Measurements from ENCODE around the gene SPATA46. TPM values are rescaled to one million over a fixed set of nuclear protein-coding genes. Genes with fewer than 3 reads are reported as not detected.

The SPATA46 gene
- total RNA-seq, 4 donors from 2014 or later, result not detected

DNA sequence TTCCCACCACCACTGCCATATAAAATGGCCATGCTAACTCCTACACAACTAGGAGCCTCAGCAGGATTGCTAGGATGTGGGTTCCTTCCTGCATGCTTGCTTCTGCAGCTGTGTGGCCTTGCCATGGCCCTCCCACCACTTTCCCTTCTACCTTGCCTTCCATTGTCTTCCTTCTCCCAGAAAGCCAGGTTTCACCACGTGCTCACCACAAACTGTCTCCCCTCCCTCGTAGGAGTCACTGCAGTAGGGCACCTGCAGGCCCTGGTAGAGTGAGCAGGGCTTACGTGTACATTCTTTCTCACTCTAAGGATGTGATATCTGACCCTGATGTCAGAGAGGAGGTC, 8.6 kb upstream of the SPATA46 start:
- H3K27ac ChIP-seq, result no peak overlapping the region
- H3K4me1 ChIP-seq, result peaks cover 0 to 34% (median 0%) of the 10 kb centered on the region in 4 donors
- TF ChIP-seq POLR2A (IDR thresholded peaks at IDR 0.05), result no peak
- no peak for TF ChIP-seq CTCF (IDR thresholded peaks at IDR 0.05)
- no peaks in the 10 kb centered on the region for H3K27me3 ChIP-seq
- no peaks in the 10 kb centered on the region for H3K9me3 ChIP-seq
- no peaks in the 10 kb centered on the region for H3K36me3 ChIP-seq
- H3K4me3 ChIP-seq, result no peak overlapping the region
- peak in 1 of 3 donors; percentile 13 for DNase-seq

- Histone ChIP-seq H3K4me1 (peaks cover 0 to 29% (median 0%) of the 10 kb centered on the region in 4 donors), H3K9me3 (no peaks in the 10 kb centered on the region), H3K4me3 (no peak overlapping the region), H3K27me3 (no peaks in the 10 kb centered on the region), H3K36me3 (no peaks in the 10 kb centered on the region), H3K27ac (no peak overlapping the region)
- TF ChIP-seq CTCF (IDR thresholded peaks at IDR 0.05) (no peak), POLR2A (IDR thresholded peaks at IDR 0.05) (no peak)
- DNase-seq, result peak in 1 of 3 donors; percentile 23
Measured at GRCh38 chr1:162384601-162385279, 8.1 kb upstream of the SPATA46 start.

GRCh38 chr1:162384116-162384515, 7.5 kb upstream of the SPATA46 start:
- TF ChIP-seq CTCF (IDR thresholded peaks at IDR 0.05) (no peak), POLR2A (IDR thresholded peaks at IDR 0.05) (no peak)

DNA sequence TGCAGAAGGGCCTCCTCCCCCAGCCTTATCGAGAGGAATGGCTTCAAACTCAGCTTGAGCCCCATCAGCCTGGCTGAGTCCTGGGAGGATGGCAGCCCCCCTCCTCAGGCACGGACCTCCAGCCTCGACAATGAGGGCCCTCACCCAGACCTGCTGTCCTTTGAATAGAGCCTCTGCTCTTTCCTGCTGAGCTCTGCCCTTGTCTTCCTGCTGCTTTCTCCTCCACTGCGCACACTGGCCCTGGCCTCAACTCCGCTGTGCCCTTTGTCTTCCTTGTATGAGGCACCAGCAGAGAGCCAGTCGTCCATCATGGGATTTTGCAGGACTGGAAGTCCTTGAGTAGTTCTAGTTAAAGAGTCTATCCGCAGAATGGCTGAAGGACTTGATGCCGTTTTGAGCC, 6.9 kb upstream of the SPATA46 start:
- TF ChIP-seq CTCF (IDR thresholded peaks at IDR 0.05) (no peak), POLR2A (IDR thresholded peaks at IDR 0.05) (no peak)
- H3K36me3 ChIP-seq, result no peaks in the 10 kb centered on the region
- H3K9me3 ChIP-seq, result no peaks in the 10 kb centered on the region
- peak in 1 of 3 donors; percentile 18 for DNase-seq
- peak overlapping the region in 1 of 4 donors; percentile 97 for H3K27ac ChIP-seq
- peaks cover 0 to 19% (median 0%) of the 10 kb centered on the region in 4 donors for H3K4me1 ChIP-seq
- H3K4me3 ChIP-seq, result no peak overlapping the region
- no peaks in the 10 kb centered on the region for H3K27me3 ChIP-seq

More at GRCh38 chr1:162384116-162384515, 7.5 kb upstream of the SPATA46 start:
- no peaks in the 10 kb centered on the region for H3K9me3 ChIP-seq
- H3K27me3 ChIP-seq, result no peaks in the 10 kb centered on the region
- peaks cover 0 to 23% (median 0%) of the 10 kb centered on the region in 4 donors for H3K4me1 ChIP-seq
- peak in 1 of 3 donors; percentile 22 for DNase-seq
- H3K4me3 ChIP-seq, result no peak overlapping the region
- no peaks in the 10 kb centered on the region for H3K36me3 ChIP-seq
- no peak overlapping the region for H3K27ac ChIP-seq

DNA sequence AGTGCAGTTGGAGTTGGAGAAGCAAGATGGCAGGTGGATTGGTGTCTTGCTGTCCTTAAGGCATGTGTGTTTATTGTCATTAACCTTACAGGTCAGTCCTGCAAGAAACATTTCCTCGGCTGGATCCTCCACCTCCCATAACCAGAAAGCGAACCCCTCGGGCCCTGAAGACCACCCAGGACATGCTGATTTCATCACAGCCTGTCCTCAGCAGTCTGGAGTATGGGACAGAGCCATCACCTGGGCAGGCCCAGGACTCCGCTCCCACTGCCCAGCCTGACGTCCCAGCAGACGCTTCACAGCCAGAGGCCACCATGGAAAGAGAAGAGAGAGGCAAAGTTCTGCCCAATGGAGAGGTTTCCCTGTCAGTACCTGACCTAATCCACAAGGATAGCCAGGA, 6.4 kb upstream of the SPATA46 start:
- peak overlapping the region in 1 of 4 donors; percentile 30 for H3K4me3 ChIP-seq
- peak in 1 of 3 donors; percentile 18 for DNase-seq
- TF ChIP-seq POLR2A (IDR thresholded peaks at IDR 0.05), result no peak
- no peak for TF ChIP-seq CTCF (IDR thresholded peaks at IDR 0.05)
- H3K27ac ChIP-seq, result peak overlapping the region in 1 of 4 donors; percentile 97
- H3K36me3 ChIP-seq, result no peaks in the 10 kb centered on the region
- peaks cover 0 to 19% (median 0%) of the 10 kb centered on the region in 4 donors for H3K4me1 ChIP-seq
- no peaks in the 10 kb centered on the region for H3K9me3 ChIP-seq
- no peaks in the 10 kb centered on the region for H3K27me3 ChIP-seq
